ENCODE measurements around the gene CCDC54.

DNA sequence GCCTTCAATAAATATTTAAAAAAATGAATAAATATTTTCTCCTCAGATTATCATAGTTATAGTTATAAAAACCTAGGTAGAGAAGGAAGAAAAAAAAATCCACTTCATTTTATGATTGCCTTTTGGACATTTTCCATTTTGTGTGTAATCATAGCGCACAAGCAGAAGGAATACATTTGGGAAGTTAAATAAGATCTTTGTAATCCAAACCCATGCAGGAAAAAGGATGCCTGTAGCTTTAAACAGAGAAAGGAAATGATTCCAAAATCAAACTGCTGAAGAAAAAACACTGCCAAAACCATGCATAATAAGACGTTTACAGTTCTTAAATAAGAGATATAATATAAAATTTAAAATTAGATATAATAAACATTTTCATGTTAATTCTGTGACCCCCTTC, 7.4 kb upstream of the CCDC54 start:
- TF ChIP-seq, protein P1, sequence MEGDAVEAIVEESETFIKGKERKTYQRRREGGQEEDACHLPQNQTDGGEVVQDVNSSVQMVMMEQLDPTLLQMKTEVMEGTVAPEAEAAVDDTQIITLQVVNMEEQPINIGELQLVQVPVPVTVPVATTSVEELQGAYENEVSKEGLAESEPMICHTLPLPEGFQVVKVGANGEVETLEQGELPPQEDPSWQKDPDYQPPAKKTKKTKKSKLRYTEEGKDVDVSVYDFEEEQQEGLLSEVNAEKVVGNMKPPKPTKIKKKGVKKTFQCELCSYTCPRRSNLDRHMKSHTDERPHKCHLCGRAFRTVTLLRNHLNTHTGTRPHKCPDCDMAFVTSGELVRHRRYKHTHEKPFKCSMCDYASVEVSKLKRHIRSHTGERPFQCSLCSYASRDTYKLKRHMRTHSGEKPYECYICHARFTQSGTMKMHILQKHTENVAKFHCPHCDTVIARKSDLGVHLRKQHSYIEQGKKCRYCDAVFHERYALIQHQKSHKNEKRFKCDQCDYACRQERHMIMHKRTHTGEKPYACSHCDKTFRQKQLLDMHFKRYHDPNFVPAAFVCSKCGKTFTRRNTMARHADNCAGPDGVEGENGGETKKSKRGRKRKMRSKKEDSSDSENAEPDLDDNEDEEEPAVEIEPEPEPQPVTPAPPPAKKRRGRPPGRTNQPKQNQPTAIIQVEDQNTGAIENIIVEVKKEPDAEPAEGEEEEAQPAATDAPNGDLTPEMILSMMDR (IDR thresholded peaks at IDR 0.05): no peak
- TF ChIP-seq EZH2 (IDR thresholded peaks at IDR 0.05): no peak
- TF ChIP-seq EZH2phosphoT487 (IDR thresholded peaks at IDR 0.05): no peak

Data from neural progenitor cell (in vitro differentiated cells).